Activated CD8-positive, alpha-beta memory T cell treated with anti-CD3 and anti-CD28 coated beads, Interleukin-2, amount 50 U/mL, for 4 hours (primary cell): ENCODE measurements around the gene FAM13A.

Experiments used
- DNase-seq: peaks from one replicate; pipeline ENCODE4 v3.0.0-alpha.2; 2020

Gene FAM13A

DNA sequence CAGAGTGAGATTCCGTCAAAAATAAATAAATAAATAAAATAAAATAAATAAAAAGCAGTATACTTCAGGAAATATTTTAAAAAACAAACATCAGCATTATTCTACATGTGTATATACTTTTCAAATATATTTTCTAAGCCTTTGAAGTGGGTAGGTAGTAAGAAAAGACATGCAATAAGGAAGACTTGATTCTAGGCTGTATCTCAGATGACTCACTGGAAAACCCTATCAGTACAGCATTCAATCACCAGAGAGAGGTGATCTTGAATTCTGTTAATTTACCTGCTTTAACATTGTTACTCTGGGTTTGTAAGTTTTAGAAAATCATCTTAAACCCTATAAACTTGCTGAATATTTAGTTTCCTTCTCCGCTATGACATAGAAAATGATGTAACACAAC, 252.8 kb downstream of the FAM13A start:
- no peak for DNase-seq

DNA sequence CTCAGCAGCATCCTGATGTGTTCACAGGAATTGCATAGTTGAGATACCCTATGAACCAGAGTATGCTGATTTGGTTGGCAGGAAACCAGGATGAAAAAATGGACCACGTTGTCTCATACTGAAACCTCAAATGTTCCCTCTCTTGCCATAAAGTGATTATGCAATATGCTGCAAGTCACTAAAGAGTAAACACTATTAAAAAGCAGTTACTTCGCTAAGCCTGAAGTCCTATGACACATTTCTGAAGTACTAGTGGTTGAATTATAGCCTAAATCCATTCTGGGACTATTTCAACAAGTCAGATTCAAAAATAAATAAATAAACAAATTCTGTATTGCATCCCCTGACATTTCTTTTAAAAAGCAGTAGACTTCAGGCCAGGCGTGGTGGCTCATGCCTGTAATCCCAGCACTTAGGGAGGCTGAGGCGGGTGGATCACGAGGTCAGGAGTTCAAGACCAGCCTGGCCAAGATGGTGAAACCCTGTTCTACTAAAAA, 253.3 kb downstream of the FAM13A start:
- DNase-seq = no peak

DNA sequence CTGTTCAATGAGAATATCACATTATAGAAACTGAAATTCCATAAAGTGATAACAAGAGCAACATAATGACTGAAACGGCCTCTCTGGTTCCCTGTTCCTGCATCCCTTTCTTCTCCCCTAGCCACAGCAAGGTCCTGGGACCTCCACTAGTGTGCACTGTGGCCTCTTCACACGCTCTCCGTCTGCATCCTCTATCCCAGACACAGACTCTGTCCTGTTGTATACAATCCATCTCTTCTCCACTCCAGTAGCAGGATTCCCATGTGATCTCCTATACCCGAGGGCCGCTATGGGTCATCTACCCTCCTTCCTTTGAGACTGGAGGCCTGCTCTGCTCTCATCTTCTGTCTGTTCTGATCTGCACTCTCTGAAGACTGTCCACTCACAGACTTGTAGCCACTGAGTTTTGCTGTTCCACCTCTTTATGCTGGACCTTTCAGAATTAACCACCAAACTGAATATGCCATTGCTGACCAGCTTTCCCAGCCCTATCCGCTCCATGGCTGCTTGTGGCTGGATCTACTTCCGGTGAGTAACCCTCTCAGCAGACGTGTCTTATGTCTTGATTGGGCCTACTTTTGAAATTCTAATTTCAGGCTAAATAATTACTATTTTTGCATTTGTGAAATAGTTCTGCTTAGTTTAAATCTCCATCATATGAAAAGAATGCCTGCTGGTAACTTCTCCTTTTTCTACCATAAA, 254.2 kb downstream of the FAM13A start:
- no peak for DNase-seq

DNA sequence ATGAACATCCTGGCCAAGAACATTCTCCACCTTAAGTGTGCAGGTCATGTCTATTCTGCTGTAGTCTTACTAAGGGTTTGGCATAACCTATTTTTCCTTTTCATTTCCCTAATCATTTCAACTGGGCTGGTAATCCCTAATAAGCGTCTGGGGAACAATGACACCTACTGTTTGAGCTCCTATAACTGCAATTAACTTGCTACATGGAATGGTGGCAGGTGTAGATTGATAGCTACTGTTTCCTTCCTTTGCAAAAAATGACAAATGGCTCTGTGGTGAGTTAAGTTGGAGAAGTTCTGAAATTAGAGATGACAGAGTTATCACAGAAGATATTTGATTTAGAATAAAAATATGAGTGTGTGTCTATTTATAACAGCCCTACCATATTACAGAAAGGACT, 254.8 kb downstream of the FAM13A start:
- no peak for DNase-seq

DNA sequence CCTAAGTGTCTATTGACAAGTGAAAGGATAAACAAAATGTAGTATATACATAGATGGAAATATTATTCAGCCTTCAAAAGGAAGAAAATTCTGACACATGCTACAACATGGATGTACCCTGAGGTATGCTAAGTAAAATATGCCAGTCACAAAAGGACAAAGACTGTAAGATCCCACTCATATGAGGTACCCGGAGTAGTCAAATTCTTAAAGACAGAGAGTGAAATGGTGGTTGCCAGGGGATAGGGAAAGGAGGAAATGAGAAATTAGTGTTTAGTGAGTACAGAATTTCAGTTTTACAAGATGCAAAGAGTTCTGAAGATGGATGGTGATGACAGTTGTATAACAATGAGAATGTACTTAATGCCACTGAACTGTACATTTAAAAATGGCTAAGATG, 257.1 kb downstream of the FAM13A start:
- DNase-seq = no peak

DNA sequence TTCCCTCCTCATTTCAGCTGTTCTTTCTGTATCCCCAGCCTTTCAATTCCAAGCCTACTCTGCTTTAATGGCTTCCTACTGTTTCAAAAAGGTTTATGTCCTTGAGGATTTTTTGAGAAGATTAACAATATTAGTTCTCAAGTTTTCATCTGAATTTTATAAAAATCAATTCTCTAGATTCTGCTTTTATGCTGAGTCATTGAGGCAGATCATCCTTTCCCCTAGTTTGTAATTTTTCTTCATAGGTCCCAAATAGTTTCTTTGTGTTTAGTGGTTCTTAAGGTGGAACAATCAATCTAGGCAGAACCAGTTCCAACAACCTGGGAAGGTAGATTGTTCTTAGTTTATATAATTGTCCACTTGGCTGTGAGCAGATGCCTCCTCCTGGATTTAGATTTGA, 259.3 kb downstream of the FAM13A start:
- DNase-seq = no peak

DNA sequence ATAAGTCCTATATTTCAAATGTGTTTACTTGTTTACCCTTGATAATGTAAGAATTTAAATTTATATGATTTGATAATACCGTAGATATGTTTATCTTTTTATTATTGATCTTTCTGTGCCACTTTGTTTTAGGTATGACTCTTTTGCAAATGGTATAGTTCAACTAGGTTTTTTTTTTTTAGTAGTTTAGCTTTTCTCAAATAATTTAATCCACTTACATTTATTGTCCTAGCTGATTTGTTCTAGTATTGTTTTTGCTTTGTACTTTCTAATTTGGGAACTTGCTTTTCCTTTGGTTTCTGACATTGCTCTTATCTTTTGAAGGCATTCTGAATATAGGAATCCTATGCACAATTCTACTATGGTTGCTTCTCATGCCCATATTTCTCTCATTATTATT, 260.4 kb downstream of the FAM13A start:
- no peak for DNase-seq

DNA sequence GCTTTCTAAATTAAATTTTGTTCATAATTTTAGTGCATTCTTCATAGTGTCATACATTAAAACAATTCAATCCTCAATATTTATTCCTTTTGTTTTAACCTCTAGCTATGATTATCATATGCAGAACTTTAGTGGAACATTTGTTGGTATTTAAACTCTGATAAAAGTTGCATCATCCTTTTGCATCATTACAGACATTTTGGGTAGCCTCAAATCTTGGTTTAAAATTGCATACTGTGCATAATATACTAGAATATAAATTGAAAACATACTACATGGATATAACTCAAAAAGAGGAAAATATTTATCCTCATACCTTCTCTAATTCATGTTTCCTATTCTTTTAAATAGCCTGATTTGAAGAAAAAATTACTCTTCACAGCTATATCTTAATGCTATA, 262.0 kb downstream of the FAM13A start:
- no peak for DNase-seq

DNA sequence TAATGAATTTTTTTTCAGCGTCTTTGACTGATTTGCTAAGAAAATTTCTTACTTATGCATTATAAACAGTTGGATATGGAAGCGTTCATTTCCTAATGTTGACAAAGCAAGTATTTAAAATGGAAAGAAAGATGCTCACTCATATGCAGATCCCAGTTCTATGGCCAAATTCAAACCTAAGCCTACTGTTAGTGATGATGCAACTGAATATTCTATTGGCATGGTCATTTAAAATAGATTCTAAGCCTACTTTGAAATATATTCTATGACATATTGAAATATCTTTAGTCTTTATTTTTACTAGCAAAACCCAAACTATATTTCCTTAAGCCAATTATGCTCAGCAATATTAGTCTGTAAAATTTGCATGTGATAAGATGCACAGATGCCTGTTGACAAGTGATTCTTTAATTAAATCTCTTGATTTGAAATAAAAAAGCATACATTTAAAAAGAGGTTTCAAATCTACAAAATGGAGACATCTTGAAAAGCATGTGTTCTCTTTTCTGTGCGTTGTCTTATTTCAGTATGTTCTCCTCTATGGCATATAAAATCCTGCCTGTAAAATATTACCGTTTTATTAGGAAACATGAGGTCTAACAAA, 262.8 kb downstream of the FAM13A start:
- DNase-seq = no peak

DNA sequence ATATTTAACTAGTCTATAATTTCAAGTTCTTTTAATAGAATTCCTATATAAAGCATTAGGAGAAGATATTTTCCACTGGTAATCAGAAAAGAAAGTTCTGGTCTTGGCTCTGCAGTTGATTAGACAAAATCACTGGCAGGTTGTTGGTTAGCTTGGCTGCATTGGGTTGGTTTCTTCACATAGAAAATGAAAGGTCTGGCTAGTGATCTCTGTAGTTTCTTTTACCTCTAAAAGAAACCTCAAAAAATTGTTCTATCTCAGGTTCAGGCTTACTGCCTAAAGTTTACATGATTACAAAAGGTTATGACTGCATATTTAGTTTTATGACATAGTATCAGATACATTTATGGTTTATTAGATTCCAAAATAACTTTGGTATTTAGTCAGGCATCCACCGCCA, 263.5 kb downstream of the FAM13A start:
- DNase-seq = no peak

DNA sequence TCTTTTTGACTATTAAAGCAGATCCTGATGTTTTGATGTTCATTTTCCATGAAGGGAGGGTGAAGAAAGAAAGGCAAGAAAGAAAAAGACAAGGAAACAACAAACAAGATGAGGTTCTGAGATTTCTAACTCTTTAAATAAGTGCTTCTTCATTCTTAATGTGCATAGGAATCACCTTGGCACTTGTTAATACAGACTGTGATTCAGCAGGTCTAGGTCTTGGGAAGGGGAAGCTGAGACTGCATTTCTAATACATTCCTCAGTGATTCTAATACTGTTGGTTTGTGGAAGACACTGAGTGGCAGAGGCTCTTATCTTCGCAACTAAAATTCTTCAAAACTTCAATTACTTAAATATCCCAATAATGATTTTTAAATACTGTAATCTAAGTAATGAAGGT, 264.2 kb downstream of the FAM13A start:
- DNase-seq = no peak

DNA sequence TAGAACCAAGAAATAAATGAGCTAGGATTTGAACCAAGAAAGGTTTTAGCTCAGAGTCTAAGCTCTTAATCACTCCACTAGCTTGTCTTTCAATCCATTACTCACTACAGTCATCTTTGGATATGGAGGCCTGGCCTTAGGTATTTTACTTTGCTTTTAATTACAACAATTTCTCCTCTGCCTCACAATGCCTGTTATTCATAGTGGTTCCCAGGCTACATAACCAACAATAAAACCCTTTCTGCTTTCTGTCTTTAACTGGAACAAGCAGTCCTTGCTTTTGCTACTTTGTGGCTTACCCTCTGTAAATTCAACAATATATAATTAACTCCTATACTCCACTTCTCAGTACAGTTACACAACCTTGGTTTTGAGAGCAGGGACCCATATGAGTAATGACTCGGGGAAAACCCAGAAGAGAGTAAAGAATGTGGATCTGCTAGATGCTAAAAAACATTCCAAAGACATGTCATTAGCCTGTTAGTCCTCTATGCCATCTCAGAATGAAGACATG, 264.7 kb downstream of the FAM13A start:
- no peak for DNase-seq

DNA sequence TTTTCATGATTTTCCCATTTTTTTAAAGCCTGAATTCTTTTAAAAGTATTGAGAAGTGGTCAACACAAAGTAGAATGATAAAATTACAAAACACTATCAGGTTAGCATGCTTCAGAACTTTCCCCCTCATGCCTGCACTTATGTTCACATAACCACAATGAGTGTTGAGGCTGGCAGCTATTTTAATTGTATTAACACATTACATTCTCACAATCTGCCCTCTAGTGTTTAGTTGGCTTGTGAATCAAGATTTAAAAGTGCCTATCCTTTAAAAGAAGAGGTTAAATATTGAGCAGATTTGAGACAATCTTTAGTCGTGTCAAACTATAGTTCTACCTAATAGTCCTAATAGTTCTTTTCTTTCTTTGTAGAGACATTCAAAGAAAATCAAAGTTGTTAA, 265.7 kb downstream of the FAM13A start:
- no peak for DNase-seq

DNA sequence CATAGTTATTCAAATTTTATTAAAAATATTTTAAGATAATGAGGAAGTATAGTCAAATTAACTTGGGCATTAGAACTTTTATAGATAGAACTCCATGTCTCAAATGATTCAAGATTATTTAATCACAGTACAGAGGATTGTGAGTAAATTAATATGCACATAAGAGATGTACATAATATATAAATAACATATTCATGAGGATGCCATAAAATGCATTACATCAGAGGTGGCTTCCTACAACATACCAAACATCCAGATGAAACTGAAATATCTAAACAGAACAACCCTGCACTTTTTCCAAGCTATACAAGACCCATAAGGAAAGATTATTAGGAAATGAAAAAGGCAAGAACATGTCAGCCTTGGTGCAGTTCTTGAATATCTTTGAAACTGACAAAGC, 268.1 kb downstream of the FAM13A start:
- DNase-seq = no peak

DNA sequence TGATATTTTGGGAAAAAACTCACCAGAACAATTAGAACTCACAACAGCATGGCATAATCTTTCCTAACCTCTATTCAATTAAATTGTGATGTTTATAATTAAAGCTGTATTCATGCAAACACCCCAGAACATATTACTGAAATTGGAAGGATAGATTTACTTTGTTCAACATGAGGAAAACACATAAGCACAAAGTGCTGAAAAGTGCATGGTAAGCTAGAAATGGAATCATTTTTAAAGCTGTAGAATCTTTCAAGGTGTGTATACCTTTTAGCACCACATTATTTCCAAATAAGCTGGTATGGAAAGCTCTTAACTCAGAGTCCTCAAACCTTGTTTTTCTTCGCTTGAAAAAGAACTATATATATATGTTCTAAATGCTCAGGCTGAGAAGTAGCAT, 268.6 kb downstream of the FAM13A start:
- DNase-seq = no peak

DNA sequence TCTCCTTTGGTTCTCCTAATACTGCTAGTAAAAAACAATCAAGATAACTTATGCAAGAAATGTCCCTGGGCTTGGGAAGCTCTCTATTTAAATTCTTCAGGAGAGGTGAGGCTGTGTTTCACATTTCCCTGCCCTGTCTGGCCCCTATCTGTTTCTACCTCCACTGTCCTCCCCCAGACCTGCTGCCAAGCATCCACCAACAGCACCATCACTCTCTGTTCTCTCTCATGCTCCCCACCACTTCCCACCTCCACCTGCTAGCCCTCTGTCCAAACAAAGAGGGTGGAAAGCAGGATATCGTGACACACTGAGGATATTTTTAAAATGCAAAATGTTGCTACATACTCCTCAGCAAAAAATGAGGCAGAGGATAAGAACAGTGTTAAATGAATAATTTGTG, 271.0 kb downstream of the FAM13A start:
- DNase-seq = no peak

DNA sequence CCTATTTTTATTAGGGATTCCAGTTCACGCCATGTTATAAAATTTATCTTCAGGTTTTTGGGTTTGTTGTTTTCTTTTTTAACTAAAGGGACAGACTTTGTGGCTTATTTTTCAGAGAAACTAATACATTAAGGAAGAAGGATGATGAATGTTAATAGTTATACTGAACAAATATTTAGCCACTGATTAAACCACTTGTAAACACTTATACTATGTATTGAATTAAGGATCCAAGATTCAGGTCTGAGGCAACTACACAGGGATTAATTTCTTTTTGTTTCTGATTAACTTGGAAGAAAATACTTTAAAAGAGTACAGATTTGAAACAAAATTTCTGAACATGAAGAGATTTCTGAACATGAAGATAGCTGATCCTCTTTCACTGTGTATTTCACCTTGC, 276.6 kb downstream of the FAM13A start:
- no peak for DNase-seq

DNA sequence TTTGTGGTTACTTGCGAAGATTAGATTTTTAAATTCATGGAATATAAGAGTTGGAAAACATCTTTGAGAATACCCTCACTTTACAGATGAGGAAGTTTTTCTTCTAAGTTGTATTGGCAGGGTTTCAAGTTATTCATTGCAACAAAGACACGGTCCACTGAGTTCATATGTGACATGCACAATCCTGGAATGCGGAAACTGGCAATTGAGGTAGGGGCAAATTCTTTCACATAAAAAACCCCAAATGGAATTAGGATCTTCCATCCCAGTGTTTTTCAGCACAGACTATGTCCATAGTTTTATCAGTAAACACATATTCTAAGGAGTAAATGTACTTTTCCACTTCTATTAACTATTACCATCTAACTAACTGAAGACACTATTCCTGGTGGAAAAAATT, 277.6 kb downstream of the FAM13A start:
- DNase-seq = no peak

DNA sequence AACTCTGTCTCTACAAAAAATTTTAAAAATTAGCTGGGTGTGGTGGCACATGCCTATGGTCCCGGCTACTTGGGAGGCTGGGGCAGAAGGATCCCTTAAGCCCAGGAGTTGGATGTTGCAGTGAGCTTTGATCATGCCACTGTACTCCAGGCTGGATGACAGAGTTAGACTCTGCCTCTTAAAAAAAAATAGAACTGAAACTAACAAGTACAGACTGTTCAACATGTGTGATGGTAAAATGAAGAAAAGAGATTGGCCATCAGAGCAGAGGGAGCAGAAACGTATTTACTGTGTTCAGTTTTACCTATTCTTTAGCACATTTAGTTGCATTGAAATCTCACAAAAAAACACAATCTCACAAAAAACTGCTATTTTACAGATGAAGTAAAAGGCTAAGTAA, 281.5 kb downstream of the FAM13A start:
- DNase-seq = no peak

DNA sequence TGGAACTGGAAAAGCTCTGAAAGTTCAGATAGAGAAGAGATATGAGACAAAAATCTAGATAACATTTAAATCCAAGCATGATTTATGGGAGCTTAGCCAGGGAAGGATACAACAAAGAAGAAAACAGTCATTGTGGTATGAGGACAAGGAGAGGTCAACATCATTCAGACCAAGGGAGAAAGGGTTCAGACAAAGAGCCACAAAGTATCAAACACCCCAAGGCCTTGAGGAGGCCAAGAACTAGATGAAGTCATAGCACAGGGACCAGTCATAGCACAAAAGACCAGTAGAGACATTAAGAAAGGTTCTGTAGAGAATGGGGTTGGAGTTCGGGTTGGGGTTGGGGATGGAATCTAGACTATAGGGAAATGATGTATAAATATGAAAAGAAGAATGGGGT, 282.0 kb downstream of the FAM13A start:
- DNase-seq = no peak

DNA sequence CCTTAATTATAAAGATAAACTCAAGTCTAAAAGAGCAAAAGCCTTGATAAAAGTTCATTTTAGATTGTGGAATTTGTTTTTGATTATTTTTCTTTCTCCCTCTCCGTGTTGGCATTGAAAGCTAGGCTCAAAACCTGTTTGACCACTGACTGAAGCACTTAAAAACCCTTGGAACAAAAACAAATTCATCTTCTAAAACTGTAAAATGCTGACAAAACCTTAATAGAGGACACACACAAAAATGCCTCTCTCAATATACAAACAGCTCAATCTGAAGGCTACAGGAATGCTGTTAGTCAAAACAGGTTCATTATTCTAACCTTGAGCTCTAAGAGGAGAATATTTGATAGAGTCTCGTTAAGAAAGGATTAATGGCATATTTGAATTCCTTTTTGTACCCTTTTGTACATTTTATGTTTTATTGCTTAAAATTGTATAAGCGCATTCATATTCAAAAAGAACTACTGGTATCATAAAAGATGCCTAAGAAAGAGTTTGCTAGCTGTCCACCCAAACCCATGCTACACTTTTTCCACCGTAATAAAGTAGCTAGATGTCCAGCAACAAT, 285.0 kb downstream of the FAM13A start:
- DNase-seq = no peak

DNA sequence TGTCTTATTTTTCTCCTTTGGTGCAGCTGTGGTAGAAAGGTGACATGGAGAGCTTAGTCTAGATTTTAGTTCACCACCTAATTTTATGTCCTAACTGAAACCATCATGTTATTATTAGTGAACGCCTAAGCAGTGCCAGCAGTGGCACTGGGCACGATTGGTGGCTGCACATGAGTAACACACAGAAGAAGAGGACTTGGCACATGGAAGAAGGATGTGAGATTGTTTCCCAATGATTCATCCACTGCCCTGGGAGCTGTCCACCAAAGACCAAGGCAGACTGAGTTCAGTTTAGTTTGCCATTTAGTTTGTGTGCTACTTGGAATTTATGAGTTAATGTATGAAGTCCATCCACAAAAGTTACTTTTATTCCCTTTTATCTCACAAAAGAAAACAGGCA, 291.3 kb downstream of the FAM13A start:
- no peak for DNase-seq

DNA sequence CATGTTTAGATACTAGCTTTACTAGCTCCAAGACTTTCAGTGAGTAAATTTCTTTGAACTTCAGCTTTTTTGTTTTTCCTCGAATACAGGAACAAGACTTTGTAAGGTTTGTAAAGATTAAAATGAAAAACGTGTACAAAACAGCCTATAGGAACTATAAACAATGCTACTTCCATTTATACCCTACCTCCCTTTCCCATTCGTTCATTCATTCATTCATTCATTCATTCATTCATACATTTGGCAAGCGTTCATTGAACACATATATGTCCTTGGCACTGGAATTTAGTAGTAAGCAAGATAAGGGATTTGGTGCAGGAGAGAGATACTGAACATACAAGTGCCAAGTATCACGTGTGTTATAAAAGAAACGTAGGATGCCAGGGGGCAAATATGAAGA, 293.9 kb downstream of the FAM13A start:
- no peak for DNase-seq

DNA sequence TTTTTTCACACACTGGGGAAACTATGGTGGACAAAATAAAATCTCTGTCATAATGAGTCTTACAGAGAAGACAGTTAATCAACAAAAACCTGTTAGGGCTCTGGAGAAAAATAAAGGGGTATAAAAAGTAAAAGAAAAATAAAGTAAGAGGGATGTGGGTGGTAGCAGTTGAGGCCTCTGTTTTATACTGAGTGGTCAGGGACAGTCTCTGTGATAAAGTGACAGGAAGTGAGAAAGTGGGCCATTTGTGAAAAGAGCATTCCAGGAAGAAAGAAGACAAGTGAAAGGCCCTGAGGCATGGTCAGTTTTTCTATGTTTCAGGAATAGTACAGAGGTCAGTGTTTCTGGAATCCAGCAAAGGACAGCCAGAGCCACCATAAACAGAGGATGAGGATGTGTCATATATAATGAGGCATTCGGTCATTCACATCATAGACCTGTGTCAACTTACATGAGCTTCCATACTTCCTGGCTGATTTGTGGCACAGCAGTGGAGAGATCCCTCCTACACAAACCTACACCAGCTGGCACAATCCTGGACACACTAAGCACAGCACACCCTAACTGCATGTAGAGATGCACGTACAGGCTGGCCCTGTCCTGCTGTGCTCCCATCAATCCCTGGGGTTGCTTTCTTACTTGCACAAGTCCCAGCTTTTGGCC, 295.0 kb downstream of the FAM13A start:
- no peak for DNase-seq
